ENCODE measurements around the gene MAX. TPM values are rescaled to one million over a fixed set of nuclear protein-coding genes. Genes with fewer than 3 reads are reported as not detected.

The MAX gene
- total and polyA plus RNA-seq, 2 of the 13 experiments (the other 11 are each of a cell fraction or from before 2014, with no cell fraction given), result 28.5 to 29.3 TPM

DNA sequence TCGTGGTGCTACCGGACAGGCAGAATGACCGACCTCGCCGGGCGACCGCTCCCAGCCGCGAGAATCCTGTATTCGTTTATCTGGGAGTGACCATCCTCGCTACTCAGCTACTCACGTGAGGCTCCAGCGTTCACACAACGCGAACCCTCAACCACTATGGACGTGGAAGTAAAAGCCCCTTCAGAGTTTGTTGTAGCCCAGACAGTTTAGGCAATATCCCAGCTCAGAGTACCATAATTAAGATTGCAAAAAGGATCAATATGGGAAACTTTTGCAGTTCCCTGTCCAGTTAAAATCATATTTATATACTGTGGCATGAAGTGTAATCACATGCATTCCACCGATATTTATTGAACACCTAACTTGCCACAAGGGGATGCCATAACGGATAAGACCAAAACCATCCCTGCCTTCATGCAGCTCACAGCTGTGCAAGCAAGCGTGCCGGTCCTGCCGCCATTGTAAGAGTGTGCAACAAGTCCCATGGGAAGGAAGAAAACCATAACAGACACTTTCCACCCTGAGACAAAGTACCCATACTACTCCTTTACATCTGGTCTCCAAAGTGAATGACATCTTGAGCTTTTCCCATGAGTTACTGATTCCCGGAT lies 938 bp upstream of the MAX start:
- peak; percentile 24 for DNase-seq (ENCODE audit: low spot score)
- Histone ChIP-seq H3K4me3 (replicated peaks in 1 of 3; ENCODE audit: insufficient read depth in 1 of 3, low read depth in 2 of 3, low read length in 3 of 3) (peak overlapping the region; percentile 73 to 80 (median 74)), H3K4me2 (ENCODE audit: low read depth, low read length) (peak overlapping the region; percentile 99), H3K27me3 (ENCODE audit: control insufficient read depth in 1 of 2, insufficient read depth in 2 of 2, low read length in 2 of 2) (no peaks in the 10 kb centered on the region), H3K9me3 (ENCODE audit: low read length) (no peaks in the 10 kb centered on the region), H3K4me1 (ENCODE audit: insufficient read depth, low read length) (peaks cover 25% of the 10 kb centered on the region), H4K20me1 (ENCODE audit: insufficient read depth, low read length) (no peaks in the 10 kb centered on the region), H3K36me3 (replicated peaks in 1 of 2; ENCODE audit: control insufficient read depth in 1 of 2, insufficient read depth in 2 of 2, low read length in 2 of 2) (peaks cover 0 to 2% of the 10 kb centered on the region in 2 experiments; a peak in 2 of 5 replicates), H2AFZ (ENCODE audit: low read length) (peak overlapping the region; percentile 84), H3K79me2 (ENCODE audit: insufficient read depth, low read length) (peaks cover 26% of the 10 kb centered on the region), H3K27ac (ENCODE audit: extremely low read length, insufficient read depth, low read length) (peak overlapping the region; percentile 55), H3K9ac (ENCODE audit: insufficient read depth, low read depth, low read length) (peak overlapping the region; percentile 56)
- peak; percentile 8 for ATAC-seq
- intact Hi-C loops (cut with micrococcal nuclease; ENCODE audit: unreplicated experiment) (loop anchor here (5.0 kb wide), 1 partner anchor 116 kb away; the partner anchor contains the start of gene FNTB), in situ Hi-C loops (cut with HindIII; ENCODE audit: extremely low pct_ligation_motif_present, low pct_unique_long_range_greater_than_20kb) (no loop called here)
- 32% methylated on average over 5 of the region's 22 CpGs for WGBS (ENCODE audit: low lambda C conversion rate)
- FAIRE-seq, result peak; percentile 26
- CTCF ChIA-PET (ENCODE audit: low intra/inter-chr PET ratio, low total read pairs), result no interaction called here
- POLR2A ChIA-PET, result interaction anchor here (0.6 to 1.6 kb wide), 11 partner anchors 8 to 1405 kb away, joined by 3 to 5 read pairs (median 3); partner anchors contain the start of genes FNTB, FUT8 and GPHN
- TSS peak; percentile 93 for BruUV-seq (replicated peaks)
- TF ChIP-seq, protein P1, sequence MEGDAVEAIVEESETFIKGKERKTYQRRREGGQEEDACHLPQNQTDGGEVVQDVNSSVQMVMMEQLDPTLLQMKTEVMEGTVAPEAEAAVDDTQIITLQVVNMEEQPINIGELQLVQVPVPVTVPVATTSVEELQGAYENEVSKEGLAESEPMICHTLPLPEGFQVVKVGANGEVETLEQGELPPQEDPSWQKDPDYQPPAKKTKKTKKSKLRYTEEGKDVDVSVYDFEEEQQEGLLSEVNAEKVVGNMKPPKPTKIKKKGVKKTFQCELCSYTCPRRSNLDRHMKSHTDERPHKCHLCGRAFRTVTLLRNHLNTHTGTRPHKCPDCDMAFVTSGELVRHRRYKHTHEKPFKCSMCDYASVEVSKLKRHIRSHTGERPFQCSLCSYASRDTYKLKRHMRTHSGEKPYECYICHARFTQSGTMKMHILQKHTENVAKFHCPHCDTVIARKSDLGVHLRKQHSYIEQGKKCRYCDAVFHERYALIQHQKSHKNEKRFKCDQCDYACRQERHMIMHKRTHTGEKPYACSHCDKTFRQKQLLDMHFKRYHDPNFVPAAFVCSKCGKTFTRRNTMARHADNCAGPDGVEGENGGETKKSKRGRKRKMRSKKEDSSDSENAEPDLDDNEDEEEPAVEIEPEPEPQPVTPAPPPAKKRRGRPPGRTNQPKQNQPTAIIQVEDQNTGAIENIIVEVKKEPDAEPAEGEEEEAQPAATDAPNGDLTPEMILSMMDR (CRISPR knock-in tag; IDR thresholded peaks at IDR 0.05), result peak; percentile 50; the same call in 1 of the 2 replicates
- TF ChIP-seq ZNF777 (CRISPR knock-in tag; IDR thresholded peaks at IDR 0.05), result peak; percentile 85
- no peak for TF ChIP-seq NFE2 (CRISPR knock-in tag; IDR thresholded peaks at IDR 0.05)
- TF ChIP-seq TBP (CRISPR knock-in tag; IDR thresholded peaks at IDR 0.05), result no peak
- TF ChIP-seq, protein P2, sequence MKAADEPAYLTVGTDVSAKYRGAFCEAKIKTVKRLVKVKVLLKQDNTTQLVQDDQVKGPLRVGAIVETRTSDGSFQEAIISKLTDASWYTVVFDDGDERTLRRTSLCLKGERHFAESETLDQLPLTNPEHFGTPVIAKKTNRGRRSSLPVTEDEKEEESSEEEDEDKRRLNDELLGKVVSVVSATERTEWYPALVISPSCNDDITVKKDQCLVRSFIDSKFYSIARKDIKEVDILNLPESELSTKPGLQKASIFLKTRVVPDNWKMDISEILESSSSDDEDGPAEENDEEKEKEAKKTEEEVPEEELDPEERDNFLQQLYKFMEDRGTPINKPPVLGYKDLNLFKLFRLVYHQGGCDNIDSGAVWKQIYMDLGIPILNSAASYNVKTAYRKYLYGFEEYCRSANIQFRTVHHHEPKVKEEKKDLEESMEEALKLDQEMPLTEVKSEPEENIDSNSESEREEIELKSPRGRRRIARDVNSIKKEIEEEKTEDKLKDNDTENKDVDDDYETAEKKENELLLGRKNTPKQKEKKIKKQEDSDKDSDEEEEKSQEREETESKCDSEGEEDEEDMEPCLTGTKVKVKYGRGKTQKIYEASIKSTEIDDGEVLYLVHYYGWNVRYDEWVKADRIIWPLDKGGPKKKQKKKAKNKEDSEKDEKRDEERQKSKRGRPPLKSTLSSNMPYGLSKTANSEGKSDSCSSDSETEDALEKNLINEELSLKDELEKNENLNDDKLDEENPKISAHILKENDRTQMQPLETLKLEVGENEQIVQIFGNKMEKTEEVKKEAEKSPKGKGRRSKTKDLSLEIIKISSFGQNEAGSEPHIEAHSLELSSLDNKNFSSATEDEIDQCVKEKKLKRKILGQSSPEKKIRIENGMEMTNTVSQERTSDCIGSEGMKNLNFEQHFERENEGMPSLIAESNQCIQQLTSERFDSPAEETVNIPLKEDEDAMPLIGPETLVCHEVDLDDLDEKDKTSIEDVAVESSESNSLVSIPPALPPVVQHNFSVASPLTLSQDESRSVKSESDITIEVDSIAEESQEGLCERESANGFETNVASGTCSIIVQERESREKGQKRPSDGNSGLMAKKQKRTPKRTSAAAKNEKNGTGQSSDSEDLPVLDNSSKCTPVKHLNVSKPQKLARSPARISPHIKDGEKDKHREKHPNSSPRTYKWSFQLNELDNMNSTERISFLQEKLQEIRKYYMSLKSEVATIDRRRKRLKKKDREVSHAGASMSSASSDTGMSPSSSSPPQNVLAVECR (CRISPR knock-in tag; IDR thresholded peaks at IDR 0.05; ENCODE audit: borderline replicate concordance), result no peak; the same call in 1 of the 2 replicates
- 0 out of 2 replicates have a peak, but pooled peaks have one; percentile 11 for TF ChIP-seq ZMAT3 (CRISPR knock-in tag; conservative IDR thresholded peaks at IDR 0.05)
- no peak for TF ChIP-seq ZKSCAN5 (CRISPR knock-in tag; IDR thresholded peaks at IDR 0.05)
- TF ChIP-seq, protein P3, sequence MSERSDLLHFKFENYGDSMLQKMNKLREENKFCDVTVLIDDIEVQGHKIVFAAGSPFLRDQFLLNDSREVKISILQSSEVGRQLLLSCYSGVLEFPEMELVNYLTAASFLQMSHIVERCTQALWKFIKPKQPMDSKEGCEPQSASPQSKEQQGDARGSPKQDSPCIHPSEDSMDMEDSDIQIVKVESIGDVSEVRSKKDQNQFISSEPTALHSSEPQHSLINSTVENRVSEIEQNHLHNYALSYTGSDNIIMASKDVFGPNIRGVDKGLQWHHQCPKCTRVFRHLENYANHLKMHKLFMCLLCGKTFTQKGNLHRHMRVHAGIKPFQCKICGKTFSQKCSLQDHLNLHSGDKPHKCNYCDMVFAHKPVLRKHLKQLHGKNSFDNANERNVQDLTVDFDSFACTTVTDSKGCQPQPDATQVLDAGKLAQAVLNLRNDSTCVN (CRISPR knock-in tag; IDR thresholded peaks at IDR 0.05; ENCODE audit: borderline replicate concordance), result no peak
- no peak for TF ChIP-seq ZNF891 (CRISPR knock-in tag; IDR thresholded peaks at IDR 0.05)
- no peak for TF ChIP-seq ZNF3 (CRISPR knock-in tag; IDR thresholded peaks at IDR 0.05)
- TF ChIP-seq, protein P4, sequence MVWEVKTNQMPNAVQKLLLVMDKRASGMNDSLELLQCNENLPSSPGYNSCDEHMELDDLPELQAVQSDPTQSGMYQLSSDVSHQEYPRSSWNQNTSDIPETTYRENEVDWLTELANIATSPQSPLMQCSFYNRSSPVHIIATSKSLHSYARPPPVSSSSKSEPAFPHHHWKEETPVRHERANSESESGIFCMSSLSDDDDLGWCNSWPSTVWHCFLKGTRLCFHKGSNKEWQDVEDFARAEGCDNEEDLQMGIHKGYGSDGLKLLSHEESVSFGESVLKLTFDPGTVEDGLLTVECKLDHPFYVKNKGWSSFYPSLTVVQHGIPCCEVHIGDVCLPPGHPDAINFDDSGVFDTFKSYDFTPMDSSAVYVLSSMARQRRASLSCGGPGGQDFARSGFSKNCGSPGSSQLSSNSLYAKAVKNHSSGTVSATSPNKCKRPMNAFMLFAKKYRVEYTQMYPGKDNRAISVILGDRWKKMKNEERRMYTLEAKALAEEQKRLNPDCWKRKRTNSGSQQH (CRISPR knock-in tag; IDR thresholded peaks at IDR 0.05; ENCODE audit: low read depth), result 0 out of 2 replicates have a peak, but pooled peaks have one; percentile 5
- TF ChIP-seq, protein P5, sequence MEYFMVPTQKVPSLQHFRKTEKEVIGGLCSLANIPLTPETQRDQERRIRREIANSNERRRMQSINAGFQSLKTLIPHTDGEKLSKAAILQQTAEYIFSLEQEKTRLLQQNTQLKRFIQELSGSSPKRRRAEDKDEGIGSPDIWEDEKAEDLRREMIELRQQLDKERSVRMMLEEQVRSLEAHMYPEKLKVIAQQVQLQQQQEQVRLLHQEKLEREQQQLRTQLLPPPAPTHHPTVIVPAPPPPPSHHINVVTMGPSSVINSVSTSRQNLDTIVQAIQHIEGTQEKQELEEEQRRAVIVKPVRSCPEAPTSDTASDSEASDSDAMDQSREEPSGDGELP (IDR thresholded peaks at IDR 0.05; ENCODE audit: borderline replicate concordance, low read depth), result peak; percentile 78

All from HepG2 (cell line).